Mammary epithelial cell (primary cell): Measurements from ENCODE around the gene LIPK.

Experiments
- EZH2 ChIP-seq: IDR thresholded peaks from 2 replicates; pipeline ENCODE4 v1.6.1; 2012; ENCODE audit warnings: low read length, inconsistent platforms, borderline replicate concordance
- TF ChIP-seq, protein P1 (sequence below), 2 donors: IDR thresholded peaks in 1 of 2; conservative IDR thresholded peaks in 1 of 2; 2 replicates each; pipeline ENCODE4 v1.5.1; 2011 to 2012; ENCODE audit warnings: inconsistent platforms in 2 of 2, low read length in 2 of 2, mild to moderate bottlenecking in 2 of 2, control low read depth in 1 of 2, low read depth in 1 of 2; ENCODE audit not compliant: insufficient read depth in 1 of 2; ENCODE audit errors: extremely low read depth in 1 of 2

DNA sequence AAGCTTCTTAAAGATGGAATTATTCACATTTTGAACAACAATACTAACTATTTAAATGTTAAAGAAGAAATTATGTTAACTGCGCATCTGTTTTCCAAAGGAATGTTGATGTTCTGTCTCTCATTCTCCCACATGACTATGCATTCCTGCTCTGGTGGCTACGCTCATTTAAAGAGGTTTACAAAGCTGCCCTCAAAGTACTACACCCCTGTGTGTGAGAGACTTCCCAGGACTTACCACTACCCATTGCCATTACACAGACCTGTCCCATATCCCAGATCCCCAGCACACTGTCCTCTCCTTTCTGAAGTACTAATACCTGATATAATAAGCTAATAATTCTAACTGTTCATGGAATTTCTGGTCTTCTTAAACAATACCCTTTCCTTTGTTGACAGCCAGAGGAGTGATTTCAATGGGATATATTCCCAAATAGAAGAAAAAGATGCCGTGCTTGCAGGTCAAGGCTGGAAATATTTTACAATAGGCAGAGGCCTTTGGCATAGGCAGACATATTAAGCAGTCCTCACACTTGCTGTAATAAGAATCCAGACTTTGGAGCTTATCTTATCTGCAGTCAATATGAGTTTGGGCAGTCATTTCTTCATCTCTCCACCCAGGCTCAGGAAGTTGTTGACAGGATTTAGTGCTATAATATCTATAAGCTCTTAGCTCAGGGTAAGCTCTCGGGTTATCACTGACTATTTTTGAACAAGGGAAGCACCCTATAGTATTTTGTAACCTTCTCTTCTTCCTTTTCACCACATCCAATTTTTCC, 29.6 kb upstream of the LIPK start:
- TF ChIP-seq, protein P1, sequence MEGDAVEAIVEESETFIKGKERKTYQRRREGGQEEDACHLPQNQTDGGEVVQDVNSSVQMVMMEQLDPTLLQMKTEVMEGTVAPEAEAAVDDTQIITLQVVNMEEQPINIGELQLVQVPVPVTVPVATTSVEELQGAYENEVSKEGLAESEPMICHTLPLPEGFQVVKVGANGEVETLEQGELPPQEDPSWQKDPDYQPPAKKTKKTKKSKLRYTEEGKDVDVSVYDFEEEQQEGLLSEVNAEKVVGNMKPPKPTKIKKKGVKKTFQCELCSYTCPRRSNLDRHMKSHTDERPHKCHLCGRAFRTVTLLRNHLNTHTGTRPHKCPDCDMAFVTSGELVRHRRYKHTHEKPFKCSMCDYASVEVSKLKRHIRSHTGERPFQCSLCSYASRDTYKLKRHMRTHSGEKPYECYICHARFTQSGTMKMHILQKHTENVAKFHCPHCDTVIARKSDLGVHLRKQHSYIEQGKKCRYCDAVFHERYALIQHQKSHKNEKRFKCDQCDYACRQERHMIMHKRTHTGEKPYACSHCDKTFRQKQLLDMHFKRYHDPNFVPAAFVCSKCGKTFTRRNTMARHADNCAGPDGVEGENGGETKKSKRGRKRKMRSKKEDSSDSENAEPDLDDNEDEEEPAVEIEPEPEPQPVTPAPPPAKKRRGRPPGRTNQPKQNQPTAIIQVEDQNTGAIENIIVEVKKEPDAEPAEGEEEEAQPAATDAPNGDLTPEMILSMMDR (conservative IDR thresholded peaks at IDR 0.05 in 1 of 2, IDR thresholded peaks at IDR 0.05 in 1 of 2; ENCODE audit: extremely low read depth in 1 of 2, insufficient read depth in 1 of 2, low read depth in 1 of 2, low read length in 2 of 2): no peak
- no peak for TF ChIP-seq EZH2
